Sigmoid colon (tissue), 7 donors: ENCODE results near the gene HRH1. TPM values are rescaled to one million over a fixed set of nuclear protein-coding genes. Genes with fewer than 3 reads are reported as not detected.
"Not testable (repeated sequence)": the region's sequence is repeated elsewhere in the genome, so short reads cannot be mapped to it uniquely, and the experiment has no call there.

Experiments
- DNase-seq: peaks from one replicate; pipeline ENCODE4 v3.0.0-alpha.2; 2019
- H3K27ac ChIP-seq, 4 donors: fragments of 200-600 bp; sonication (generic); one replicate each; pipeline ENCODE4 v1.5.1; 2016 to 2019; ENCODE audit warnings: mild to moderate bottlenecking in 1 of 4
- H3K27me3 ChIP-seq, 3 donors: fragments of 200-600 bp; sonication (generic); one replicate each; pipeline ENCODE4 v1.5.1; 2019; ENCODE audit warnings: mild to moderate bottlenecking in 1 of 3
- H3K36me3 ChIP-seq, 4 donors: fragments of 200-600 bp; sonication (generic); one replicate each; pipeline ENCODE4 v1.5.1; 2016 to 2019
- H3K4me1 ChIP-seq, 4 donors: fragments of 200-600 bp; sonication (generic); one replicate each; pipeline ENCODE4 v1.5.1; 2017 to 2019
- H3K4me3 ChIP-seq, 4 donors: fragments of 200-600 bp; sonication (generic); one replicate each; pipeline ENCODE4 v1.5.1; 2017 to 2019; ENCODE audit warnings: mild to moderate bottlenecking in 2 of 4, moderate library complexity in 1 of 4
- H3K9me3 ChIP-seq, 4 donors: fragments of 200-600 bp in 3 of 4; sonication (generic) in 3 of 4; one replicate each; pipeline versions ENCODE4 v1.5.1 to v1.6.1; 2013 to 2019
- CTCF ChIP-seq, 4 experiments: fragments of 450-650 bp in 3 of 4; fragments of 200-600 bp in 1 of 4; IDR thresholded peaks; one replicate each; pipeline ENCODE4 v1.5.1; 2016 to 2019; ENCODE audit warnings: antibody characterized with exemption in 4 of 4, mild to moderate bottlenecking in 3 of 4, moderate library complexity in 2 of 4
- EP300 ChIP-seq, 4 donors: sonication (generic); formaldehyde crosslinking; IDR thresholded peaks; one replicate each; pipeline ENCODE4 v1.6.1; 2017; ENCODE audit warnings: antibody characterized with exemption in 4 of 4
- POLR2A ChIP-seq, 2 donors: fragments of 450-650 bp; IDR thresholded peaks; one replicate each; pipeline ENCODE4 v1.6.1; 2016; ENCODE audit warnings: antibody characterized with exemption in 2 of 2, mild to moderate bottlenecking in 2 of 2, moderate library complexity in 2 of 2
- POLR2AphosphoS5 ChIP-seq, 4 donors: sonication (generic); formaldehyde crosslinking; IDR thresholded peaks; one replicate each; pipeline ENCODE4 v1.6.1; 2017; ENCODE audit warnings: antibody characterized with exemption in 4 of 4
- whole genome bisulfite sequencing, 2 donors: extraction: QIAGEN DNeasy Blood & Tissue Kit; methylation state at CpG; one replicate each; pipeline ENCODE4 v1.1.7; 2013; 5-methylcytosine and 5-hydroxymethylcytosine counted together
- intact Hi-C: fragments of 100-400 bp; cut with DNase I; formaldehyde crosslinking; loops from one replicate; pipeline ENCODE4 v1.15.1; 2023
- polyA plus RNA-seq, 3 donors: library from polyadenylated mRNA; stranded (reverse); fragments of 200-250 nt; gene quantifications; one replicate each; pipeline ENCODE4 v1.2.3, GENCODE V29; 2013
- total RNA-seq, 4 donors: library from RNA; depleted of rRNA; stranded (reverse); fragments of >200 nt; gene quantifications; one replicate each; pipeline ENCODE4 v1.1.0, GENCODE V29; 2016
- donor health status: healthy with polysubstance abuse.
- donor health status: Bipolar disorder and iron deficiency.
- donor health status: healthy.

The HRH1 gene
- total and polyA plus RNA-seq, 7 donors = 1.8 to 57.3 (median 3.9) TPM

GRCh38 chr3:11173828-11174465 lies 19.7 kb downstream of the HRH1 start:
- no peak overlapping the region for H3K4me3 ChIP-seq
- WGBS, 2 donors = 93 to 96% methylated on average over 4 of the region's 4 CpGs
- H3K27ac ChIP-seq = no peak overlapping the region
- H3K4me1 ChIP-seq = peaks cover 0 to 14% (median 7%) of the 10 kb centered on the region in 4 donors
- TF ChIP-seq CTCF (IDR thresholded peaks at IDR 0.05) (no peak), EP300 (IDR thresholded peaks at IDR 0.05) (no peak), POLR2AphosphoS5 (IDR thresholded peaks at IDR 0.05) (no peak), POLR2A (IDR thresholded peaks at IDR 0.05) (no peak)
- no peaks in the 10 kb centered on the region for H3K36me3 ChIP-seq
- DNase-seq = no peak
- no peaks in the 10 kb centered on the region for H3K27me3 ChIP-seq
- no peaks in the 10 kb centered on the region for H3K9me3 ChIP-seq
- intact Hi-C loops = no loop called here

- Histone ChIP-seq H3K27ac (no peak overlapping the region), H3K9me3 (no peaks in the 10 kb centered on the region), H3K36me3 (no peaks in the 10 kb centered on the region), H3K4me3 (no peak overlapping the region), H3K4me1 (peaks cover 0 to 6% (median 0%) of the 10 kb centered on the region in 4 donors), H3K27me3 (no peaks in the 10 kb centered on the region)
- intact Hi-C loops = no loop called here
- no peak for DNase-seq
- TF ChIP-seq POLR2AphosphoS5 (IDR thresholded peaks at IDR 0.05) = no peak
- no peak for TF ChIP-seq EP300 (IDR thresholded peaks at IDR 0.05)
- no peak for TF ChIP-seq POLR2A (IDR thresholded peaks at IDR 0.05)
- no peak for TF ChIP-seq CTCF (IDR thresholded peaks at IDR 0.05)
- 95 to 96% methylated on average over 8 of the region's 8 CpGs for WGBS, 2 donors
Observed at GRCh38 chr3:11178421-11178820, 24.1 kb downstream of the HRH1 start.

GRCh38 chr3:11184328-11184969 lies 30.2 kb downstream of the HRH1 start:
- H3K27me3 ChIP-seq, H3K9me3 ChIP-seq, intact Hi-C loops, H3K4me3 ChIP-seq, H3K36me3 ChIP-seq, DNase-seq: not testable (repeated sequence)
- Histone ChIP-seq H3K27ac (peak overlapping the region in 2 of 4 donors; percentile 8 to 75), H3K4me1 (peaks cover 0 to 29% (median 24%) of the 10 kb centered on the region in 4 donors)
- 62 to 78% methylated on average over 15 of the region's 15 CpGs for WGBS, 2 donors

- H3K4me3 ChIP-seq = peak overlapping the region in 1 of 4 donors; percentile 7
- H3K9me3 ChIP-seq = no peaks in the 10 kb centered on the region
- H3K27ac ChIP-seq = peak overlapping the region; percentile 52 to 77 (median 64)
- no peak for DNase-seq
- H3K4me1 ChIP-seq = peaks cover 0 to 29% (median 24%) of the 10 kb centered on the region in 4 donors
- intact Hi-C loops = loop anchor here (5.0 kb wide), 1 partner anchor 87 kb away; the partner anchor contains the start of gene ATG7
- no peaks in the 10 kb centered on the region for H3K27me3 ChIP-seq
- TF ChIP-seq EP300 (IDR thresholded peaks at IDR 0.05) (no peak), POLR2A (IDR thresholded peaks at IDR 0.05) (no peak), POLR2AphosphoS5 (IDR thresholded peaks at IDR 0.05) (no peak), CTCF (IDR thresholded peaks at IDR 0.05) (no peak)
- H3K36me3 ChIP-seq = no peaks in the 10 kb centered on the region
- 92 to 96% methylated on average over 3 of the region's 3 CpGs for WGBS, 2 donors
Observed at GRCh38 chr3:11185144-11185543, 30.9 kb downstream of the HRH1 start.

GRCh38 chr3:11185564-11186317 lies 31.4 kb downstream of the HRH1 start:
- peaks cover 0 to 29% (median 24%) of the 10 kb centered on the region in 4 donors for H3K4me1 ChIP-seq
- H3K27ac ChIP-seq = peak overlapping the region; percentile 54 to 77 (median 69)
- WGBS, 2 donors = 19 to 50% methylated on average over 13 of the region's 13 CpGs
- intact Hi-C loops = loop anchor here (5.0 kb wide), 1 partner anchor 87 kb away; the partner anchor contains the start of gene ATG7
- H3K4me3 ChIP-seq = peak overlapping the region in 1 of 4 donors; percentile 7
- TF ChIP-seq POLR2AphosphoS5 (IDR thresholded peaks at IDR 0.05) (peak; percentile 41 to 85 (median 80)), CTCF (IDR thresholded peaks at IDR 0.05) (no peak), EP300 (IDR thresholded peaks at IDR 0.05) (peak in 2 of 4 donors; percentile 65 to 77), POLR2A (IDR thresholded peaks at IDR 0.05) (no peak)
- no peaks in the 10 kb centered on the region for H3K36me3 ChIP-seq
- H3K9me3 ChIP-seq = no peaks in the 10 kb centered on the region
- DNase-seq = peak; percentile 92
- no peaks in the 10 kb centered on the region for H3K27me3 ChIP-seq
